Neural cell (in vitro differentiated cells): ENCODE results near the gene MAGI1.

Source experiments
- CTCF ChIP-seq: fragments of 450-650 bp; IDR thresholded peaks from 2 replicates; pipeline ENCODE4 v1.5.1; 2014; ENCODE audit warnings: antibody characterized with exemption, mild to moderate bottlenecking, moderate library complexity; ENCODE audit not compliant: poor library complexity, severe bottlenecking
- MXI1 ChIP-seq: fragments of 450-650 bp; conservative IDR thresholded peaks from 2 replicates; pipeline ENCODE4 v1.6.1; 2014; ENCODE audit warnings: antibody characterized with exemption, mild to moderate bottlenecking; ENCODE audit not compliant: poor library complexity, severe bottlenecking
- POLR2AphosphoS5 ChIP-seq: IDR thresholded peaks from 2 replicates; pipeline ENCODE4 v1.6.1; 2012
- REST ChIP-seq: IDR thresholded peaks from 2 replicates; pipeline ENCODE4 v1.6.1; 2012; ENCODE audit warnings: borderline replicate concordance

- TF ChIP-seq CTCF, result no peak
- TF ChIP-seq REST, result no peak
- TF ChIP-seq MXI1, result no peak
- no peak for TF ChIP-seq POLR2AphosphoS5
Measured at GRCh38 chr3:65413891-65414290, 624.8 kb downstream of the MAGI1 start.
